ENCODE data around the gene EFHC1.
"Not testable (repeated sequence)": the region's sequence is repeated elsewhere in the genome, so short reads cannot be mapped to it uniquely, and the experiment has no call there.

The EFHC1 gene

DNA sequence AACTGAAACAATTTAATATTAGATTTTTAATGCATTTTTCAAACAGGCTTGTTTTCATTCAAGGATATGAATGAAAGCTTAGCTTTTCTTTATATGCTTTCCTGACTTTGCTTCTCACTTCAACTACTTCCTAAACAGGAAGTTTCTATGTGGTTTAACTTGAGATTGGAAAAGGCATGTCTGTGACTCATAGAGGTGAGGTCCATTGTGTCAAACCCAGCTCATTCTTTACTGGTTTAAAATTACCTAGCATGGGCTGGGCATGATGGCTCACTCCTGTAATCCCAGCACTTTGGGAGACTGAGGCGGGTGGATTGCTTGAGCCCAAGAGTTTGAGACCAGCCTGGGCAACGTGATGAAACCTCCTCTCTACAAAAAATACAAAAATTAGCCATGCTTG, 34.4 kb downstream of the EFHC1 start:
- no peak for DNase-seq

DNA sequence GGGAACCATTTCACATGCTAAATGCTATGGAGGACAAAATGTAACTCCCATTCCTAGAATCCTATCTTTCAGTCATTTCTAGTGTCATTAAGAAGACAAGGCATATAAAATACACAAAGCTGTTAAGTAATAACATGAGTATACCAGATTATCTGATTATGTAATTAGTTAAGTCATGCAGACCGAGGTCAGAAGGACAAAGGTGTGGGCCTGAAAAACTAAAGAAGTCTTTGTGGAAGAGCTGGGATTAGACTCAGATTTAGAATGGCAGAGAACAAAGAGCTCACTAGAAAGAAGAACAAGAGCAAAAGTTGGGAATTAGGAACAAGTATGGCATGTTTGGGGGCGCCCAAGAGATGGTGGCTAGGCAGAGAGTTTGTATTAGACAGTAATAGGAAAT, 37.0 kb downstream of the EFHC1 start:
- no peak for DNase-seq

DNA sequence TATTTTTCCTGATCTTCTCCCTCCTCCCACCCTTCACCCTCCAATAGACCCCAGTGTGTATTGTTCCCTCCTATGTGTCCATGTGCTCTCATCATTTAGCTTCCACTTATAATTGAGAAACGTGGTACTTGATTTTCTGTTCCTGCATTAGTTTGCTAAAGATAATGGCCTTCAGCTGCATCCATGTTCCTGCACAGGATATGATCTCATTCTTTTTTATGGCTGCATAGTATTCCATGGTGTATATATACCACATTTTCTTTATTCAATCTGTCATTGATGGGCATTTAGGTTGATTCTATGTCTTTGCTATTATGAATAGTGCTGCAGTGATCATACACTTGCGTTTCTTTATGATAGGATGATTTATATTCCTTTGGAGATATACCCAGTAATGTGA, 41.1 kb downstream of the EFHC1 start:
- not testable (repeated sequence) for DNase-seq

DNA sequence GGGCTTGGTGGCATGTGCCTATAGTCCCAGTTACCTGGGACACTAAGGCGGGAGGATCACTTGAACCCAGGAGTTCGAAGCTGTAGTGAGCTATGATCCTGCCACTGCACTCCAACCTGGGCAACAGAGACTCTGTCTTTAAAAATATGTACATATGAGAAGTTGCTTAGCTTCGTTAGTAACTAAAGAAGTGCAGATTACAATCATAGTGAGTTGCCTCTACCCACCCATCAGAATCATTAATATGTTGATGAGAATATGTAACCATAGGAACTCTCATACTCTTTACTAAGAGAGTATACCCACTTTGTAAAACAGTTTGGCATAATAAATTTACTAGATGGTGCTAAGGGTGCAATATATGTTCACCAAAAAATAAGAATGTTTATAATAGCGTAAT, 54.0 kb downstream of the EFHC1 start:
- no peak for DNase-seq

DNA sequence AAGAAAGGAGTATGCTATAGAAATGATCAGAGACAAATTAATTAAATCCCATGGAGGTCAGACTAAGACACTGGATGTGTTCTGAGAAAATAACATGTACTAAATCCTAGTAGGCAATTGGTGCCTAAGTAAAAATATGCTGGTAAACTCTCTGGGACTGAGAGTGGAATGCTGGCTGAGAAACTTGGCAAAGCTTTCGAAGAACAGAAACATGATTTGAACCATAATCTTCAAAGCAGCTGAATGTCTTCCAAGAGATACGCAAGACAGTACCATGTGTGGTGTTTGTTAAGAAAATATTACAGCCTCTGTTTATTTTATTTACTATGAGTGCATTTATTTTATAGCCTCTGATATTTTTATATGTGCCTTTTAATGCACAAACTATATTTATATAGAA, 55.2 kb downstream of the EFHC1 start:
- no peak for DNase-seq

DNA sequence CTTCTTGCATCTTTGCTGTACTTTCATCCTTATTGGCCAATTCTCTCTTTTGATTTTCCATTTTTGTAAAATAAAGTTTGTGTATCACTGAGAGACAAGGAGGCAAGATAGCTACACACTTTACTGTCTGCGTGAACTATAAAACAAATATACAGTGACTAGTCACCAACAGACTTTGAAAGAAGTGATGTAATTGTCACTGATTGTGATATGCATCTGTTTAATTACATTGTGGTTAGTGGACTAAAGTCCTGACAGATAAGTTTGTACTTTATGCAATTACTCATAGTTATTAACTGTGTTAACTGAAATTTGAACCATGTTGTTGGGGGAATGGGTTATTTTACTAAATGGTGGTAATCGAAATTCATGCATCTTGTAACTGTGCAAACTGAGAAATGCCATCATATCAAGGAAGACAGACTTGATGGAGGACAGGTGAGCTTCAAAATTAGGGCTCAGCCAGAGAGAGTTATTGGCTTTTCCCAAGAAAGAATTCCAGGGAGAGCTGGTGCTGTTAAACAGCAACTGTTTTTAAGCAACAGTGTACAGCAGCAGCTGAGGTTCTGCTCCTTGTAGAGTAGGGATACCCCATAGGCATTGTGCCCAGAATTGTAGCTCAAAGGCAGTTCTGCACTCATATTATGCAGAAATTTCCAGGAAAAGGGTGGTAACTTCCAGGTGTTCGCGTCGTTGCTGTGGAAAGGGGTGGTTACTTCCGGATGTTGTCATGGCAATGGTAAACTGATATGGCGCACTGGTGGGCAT, 62.9 kb downstream of the EFHC1 start:
- DNase-seq = no peak

DNA sequence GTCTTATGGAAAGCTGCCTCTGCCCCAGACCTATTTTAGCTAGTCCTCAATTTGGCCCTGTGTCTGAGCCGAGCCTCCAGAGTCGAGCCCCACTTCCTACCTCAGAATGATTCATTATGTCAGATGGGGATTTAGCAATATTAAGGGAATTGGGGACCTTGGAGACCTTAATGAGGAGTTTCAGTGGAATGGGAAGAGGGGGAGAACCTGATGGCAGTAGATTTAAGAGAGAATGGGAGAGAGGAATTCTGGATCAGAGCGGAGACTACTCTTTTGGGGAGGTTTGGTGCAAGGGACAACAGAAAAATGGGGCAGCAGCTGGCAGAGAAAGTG, 63.5 kb downstream of the EFHC1 start:
- no peak for DNase-seq

DNA sequence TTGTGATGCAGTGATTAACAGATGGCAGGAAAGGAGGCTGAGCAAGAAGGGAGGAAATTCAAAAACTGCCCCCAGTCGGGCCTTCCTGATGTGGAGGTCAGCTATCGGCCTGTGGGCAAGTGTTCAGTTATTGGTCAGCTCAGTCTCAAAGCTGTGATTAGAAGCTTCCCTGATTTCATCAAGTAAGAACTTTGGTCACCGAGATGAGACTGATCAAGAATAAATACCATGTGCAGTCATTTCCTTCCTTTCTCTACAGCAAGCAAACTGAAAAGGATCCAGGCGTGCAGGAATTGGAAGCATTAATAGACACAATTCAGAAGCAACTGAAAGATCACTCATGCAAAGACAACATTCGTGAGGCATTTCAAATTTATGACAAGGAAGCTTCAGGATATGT, 69.7 kb downstream of the EFHC1 start:
- DNase-seq = no peak

DNA sequence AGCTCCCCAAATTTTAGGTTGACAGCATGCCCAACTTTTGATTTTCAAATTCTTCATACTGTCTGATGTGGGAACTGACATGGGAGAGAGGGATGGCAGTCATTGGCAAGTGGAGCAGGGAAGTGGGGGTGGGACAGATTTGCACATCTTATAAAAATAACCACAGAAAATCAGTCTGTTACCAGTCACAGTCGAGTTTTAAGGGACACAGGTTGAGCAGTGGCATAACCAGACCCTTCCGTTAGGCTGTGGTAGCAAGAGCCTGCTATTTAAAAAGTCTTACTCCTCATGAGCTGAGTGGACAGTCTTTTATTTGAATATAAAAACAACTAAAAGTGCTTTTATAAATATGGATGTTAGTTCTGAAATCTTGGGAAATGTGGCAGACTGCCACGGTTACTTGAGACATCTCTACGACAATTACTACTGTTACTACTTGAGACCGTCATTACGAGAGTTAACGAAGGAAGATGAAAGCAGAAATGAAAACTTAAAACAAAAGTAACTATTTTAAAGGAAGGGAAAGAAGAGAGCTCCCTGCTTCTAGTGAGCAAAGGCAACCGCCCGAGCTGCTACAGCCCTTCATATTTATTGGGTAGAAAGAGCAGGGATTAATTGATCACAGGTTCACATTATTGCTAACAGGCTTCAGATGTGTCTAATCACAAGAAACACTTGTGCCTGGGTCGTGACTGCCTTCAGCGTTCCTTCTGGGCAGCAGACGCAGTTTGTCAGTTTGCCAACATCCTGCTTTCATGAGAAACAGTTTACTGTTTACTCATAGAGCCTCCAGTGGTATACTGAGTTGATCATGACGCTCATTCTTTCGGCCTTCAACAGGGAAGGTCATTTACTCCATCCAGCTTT, 71.3 kb downstream of the EFHC1 start:
- DNase-seq = no peak

DNA sequence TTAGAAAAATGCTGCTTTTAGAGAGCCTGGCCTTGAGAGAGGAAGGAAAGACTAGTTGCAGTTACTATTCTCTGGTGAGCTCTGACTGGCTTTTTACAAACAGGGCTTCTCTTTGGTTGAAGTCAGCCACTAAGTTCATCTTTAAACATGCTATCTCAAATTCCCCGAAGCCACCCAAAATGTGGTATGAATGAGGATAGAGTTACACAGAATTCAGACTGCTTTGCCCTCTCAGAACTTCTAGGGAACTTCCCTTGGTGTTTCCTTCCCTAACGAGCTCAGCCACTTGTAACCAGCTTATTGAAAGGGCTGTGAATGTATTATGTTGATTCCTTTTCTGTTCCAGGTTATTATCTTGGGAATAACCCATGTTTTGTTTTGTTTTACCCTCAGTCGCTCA, 73.5 kb downstream of the EFHC1 start:
- no peak for DNase-seq

DNA sequence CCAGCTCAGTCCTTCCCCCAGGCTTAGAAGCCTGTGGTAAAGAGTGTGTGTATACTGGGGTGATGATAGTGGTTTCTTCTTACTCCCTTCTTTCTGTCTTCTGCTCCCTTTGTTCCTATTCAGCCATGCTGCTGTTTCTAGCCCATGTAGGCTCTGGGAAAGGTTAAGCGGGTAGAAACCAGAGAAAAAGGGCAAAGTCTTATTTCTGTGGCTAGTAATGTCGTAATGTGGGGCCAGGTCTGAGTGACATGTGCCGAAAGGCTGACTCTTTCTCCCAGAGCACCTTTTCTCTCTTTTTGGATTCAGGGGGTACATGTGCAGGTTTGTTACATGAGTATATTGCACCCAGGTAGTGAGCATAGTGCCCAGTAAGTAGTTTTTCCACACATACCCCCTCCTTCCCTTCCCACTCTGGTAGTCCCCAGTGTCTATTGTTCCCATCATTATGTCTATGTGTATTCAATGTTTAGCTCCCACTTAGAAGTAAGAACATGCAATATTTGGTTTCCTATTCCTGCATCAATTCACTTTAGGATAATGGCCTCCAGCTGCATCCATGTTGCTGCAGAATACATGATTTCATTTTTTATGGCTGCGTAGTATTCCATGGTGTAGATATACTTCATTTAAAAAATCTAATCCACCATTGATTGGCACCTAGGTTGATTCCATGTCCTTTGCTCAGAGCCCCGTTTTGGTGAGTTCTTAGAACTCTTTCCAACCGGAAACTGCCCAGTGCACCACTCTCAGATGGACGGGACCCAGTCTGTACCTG, 74.3 kb downstream of the EFHC1 start:
- DNase-seq = no peak

DNA sequence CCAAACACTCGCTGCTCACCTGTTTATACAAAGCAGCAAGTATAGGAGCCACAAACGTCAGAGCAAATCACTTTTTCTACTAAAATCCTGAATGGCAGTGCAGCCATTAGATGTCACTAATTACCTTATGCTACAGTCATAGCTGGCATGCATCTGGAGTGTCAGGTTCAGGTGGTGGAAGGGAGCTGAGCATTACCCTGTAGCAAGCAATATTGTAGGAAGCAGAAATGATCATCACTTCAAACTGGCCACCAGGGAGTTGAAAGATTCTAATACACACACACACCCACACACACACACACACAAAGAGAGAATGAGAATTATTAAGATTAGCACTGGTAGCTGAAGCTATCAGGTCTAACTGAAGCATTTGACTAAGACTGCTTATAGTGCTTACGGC, 75.8 kb downstream of the EFHC1 start:
- DNase-seq = no peak

DNA sequence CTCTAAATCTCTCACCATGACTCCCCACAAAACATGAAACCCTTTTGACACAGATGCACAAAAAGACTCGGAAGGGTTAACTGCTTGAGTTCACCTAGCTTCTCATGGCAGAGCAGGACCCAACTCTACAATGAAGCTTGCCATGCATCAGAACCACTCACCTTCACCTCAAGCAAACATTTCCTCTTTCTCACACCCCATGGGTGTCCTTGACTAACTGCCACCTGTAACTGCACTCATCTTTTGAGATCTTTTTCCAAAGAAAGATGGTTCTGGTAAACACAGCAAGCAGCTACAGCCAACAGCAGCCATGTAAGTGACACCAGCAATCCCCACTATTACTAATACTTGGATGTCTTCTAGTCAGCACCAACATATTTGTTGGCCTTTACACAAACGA, 76.5 kb downstream of the EFHC1 start:
- DNase-seq = no peak

DNA sequence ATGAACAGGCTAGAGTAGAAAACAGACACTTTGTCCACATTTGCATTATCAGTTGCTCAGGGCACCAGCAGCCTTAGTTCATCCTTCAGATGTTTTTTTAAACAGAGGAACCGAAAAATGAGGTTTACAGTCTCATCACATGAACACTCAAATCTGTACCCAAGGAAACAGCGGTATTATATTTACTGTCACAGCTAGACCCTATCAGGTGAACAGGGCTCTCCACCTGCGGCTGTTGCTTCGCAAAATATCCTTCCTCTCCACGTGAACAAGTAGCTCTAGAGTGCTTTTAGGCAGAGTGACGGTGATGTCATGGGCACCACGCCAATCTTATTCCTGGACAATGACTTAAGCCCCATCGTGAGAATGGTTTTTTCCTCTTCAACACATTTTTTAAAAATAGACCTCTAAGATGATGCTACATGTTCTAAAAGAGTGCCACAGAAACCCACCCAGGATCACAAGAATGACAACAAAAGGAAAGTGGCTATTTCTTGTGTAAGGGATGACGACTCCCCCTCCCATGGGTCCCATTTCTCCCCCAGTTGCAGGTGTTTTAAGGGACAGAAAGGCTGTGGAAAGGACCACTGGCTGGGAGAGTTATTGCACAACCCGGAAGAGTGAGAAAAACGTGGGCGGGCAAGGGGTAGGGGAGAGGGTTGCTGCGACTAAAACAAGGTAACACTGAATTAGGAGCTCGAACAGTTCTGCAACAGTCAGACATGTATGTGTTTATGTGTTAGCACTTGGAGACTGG, 77.7 kb downstream of the EFHC1 start:
- DNase-seq = peak; percentile 71

DNA sequence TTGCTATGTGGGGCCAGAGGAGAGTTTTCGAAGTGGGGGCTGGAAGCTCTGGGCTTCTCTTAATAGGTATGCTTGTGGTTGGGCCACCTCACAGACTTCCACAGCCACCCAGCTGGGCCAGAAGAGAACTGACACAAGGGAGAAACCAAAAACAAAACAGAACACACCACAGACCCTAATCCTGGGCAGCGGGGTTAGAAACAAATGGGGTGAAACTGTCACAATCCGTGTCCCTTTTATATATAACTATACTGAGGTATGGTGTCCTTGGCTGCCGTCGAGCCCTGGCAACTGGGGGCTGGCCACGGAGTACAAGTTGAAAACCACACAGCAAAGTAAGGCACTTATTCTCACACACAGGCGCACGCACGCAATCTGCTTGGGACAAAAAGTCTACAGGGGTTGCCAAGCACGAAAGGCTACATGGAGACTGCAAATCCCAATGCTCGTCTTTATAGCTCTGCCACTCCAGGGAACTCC, 78.4 kb downstream of the EFHC1 start:
- no peak for DNase-seq

DNA sequence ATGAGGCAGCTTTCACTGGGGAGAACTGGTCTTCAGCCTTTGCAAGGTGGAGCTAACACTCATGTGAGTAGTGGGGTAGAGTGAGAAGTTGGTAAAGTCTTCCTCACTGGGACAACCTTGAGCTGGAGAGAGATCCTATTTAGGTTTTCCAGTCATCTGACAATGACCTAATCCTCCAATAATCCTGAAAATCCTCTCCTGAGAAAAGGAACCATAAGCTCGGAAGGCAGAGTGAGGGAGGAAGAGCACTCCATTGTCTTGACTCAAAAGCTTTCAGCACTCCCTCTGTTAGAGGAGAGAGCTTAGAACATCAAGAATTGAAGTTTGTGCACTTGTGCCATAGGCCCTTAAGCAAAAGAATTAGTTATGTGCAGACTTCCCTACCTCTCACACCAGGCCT, 78.9 kb downstream of the EFHC1 start:
- no peak for DNase-seq

DNA sequence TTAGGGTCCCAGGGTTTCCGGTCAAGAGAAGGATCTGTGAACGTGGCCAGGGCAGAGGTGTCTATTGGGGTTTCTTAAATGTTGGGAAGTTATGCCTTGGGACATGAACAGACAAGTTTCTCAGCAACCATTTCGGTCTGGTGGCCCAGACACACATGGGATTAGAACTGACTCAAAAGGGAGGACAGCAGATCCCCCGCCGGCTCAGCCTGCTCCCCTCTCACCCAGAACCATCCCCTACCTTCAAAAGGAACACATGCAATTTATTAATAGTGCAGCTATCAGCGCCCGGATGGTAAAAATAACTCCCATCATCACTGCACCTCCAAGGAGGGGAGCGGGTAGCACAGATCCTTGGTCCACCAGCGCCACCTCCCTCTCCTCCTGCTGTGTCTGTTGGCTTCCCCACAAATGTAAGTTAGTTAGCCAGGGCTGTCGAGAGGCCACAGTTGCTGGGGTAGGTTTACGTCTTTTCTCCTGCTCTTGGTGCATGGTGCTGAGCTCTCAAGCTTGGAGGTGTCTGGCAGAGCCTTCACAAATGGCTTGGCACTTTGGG, 79.6 kb downstream of the EFHC1 start:
- DNase-seq = no peak

DNA sequence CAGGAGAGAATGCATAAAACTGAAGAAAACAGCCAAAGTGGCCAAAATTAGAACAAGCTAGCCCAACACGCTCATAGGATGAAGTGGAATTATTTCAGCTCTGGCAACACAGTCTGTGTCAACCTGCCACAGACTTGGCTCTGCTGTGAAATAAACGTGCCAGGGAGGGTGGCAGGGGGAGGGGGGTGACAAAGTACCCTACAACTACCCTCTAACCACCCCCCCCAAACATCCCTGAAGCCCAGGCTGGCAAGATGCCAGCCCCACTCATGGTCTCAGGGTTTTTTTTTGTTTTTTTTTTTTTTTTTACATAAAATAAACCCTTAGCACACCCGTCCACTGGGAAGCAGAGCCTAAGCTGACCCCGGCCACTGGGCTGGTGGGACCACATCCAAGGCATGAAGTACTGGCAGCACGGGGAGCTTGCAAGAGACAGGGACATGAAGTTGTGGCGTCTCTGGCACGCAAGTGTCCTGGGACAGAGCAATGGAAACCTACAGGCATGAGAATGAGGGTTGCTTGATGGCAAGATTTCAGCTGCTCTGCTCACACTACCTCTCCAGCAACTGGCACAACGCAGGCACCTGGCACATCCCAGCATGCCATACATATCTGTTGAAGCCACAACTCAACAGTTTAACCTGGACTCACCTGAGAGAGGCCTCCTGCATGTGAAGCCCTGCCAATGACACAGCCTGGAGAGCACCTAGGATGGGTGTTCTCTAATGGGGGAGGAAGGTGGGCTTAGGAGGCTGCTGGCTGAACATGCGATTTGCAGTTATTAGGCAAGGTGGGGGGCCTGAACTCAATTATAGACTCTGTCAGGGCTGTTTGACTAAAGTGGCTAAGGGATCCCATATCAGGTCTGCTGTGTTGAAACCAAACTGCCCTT, 80.3 kb downstream of the EFHC1 start:
- no peak for DNase-seq

DNA sequence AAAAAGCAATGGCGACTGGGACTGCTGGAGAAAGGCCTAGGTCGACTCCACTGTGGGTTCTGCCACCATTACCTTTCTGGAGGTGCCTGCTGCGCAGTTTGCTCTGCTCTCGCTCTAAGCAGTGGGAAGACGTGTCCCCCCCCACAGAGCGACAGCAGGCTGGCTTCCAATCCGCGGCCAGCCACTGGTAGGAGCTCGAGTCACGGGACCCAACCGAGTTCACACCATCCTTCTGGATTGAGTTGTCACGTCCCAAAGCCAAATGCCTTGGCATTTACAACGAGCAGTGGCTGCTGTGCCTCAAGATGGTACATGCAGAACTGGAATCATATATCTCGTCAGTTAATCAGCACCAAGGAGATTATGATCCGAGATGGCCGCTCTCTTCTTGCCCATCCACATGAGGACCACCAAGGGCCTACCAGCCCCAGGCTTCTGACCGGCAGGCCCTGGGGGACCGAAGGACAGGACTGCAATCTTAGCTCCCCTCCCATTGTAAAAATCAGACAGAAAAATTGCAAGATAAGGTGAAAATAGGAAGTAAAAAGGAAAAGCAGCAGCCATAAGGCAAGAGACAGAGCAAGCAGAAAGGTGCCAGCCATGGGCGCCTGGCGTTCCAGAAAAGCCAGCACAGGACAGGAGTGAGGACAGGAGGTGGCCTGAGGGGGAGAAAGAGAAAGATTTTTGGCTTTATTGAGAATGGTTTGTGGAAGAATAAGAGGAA, 82.3 kb downstream of the EFHC1 start:
- no peak for DNase-seq

DNA sequence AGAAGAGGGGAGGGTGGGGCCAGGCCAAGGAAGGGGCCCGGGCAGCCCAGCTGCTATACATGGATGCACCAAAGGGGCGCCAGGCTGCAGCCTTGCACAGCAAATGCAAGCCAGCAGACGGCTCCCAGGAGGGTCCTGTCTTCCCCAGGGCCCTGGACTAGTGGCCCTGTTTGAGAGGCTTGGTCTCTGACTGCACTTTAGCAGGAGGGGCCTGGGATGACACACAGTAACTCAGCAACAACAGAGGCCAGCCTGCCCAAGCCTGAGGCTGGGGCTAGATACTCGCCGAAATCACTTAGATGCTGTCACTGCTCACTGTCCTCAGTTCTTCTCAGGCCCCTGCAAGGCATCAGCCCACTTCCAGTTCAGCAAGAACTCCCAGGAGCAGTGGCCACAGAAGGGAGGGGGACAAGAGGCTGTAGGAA, 83.2 kb downstream of the EFHC1 start:
- peak; percentile 48 for DNase-seq

All from NCI-H1436 (cell line).